NCI-H1105 (cell line): Measurements from ENCODE around the gene LRP1.
A peak's percentile ranks its signal among the peaks of the same experiment; 100 is the strongest.

Source experiments
- DNase-seq: peaks from one replicate; lab custom pipeline; 2025; lab: John Stamatoyannopoulos, UW

LRP1 gene

GRCh38 chr12:57094208-57095160 lies 33.8 kb upstream of the LRP1 start:
- no peak for DNase-seq

GRCh38 chr12:57095440-57095839 lies 32.8 kb upstream of the LRP1 start:
- DNase-seq: no peak

GRCh38 chr12:57096099-57096572 lies 32.1 kb upstream of the LRP1 start:
- DNase-seq: peak; percentile 63

DNA sequence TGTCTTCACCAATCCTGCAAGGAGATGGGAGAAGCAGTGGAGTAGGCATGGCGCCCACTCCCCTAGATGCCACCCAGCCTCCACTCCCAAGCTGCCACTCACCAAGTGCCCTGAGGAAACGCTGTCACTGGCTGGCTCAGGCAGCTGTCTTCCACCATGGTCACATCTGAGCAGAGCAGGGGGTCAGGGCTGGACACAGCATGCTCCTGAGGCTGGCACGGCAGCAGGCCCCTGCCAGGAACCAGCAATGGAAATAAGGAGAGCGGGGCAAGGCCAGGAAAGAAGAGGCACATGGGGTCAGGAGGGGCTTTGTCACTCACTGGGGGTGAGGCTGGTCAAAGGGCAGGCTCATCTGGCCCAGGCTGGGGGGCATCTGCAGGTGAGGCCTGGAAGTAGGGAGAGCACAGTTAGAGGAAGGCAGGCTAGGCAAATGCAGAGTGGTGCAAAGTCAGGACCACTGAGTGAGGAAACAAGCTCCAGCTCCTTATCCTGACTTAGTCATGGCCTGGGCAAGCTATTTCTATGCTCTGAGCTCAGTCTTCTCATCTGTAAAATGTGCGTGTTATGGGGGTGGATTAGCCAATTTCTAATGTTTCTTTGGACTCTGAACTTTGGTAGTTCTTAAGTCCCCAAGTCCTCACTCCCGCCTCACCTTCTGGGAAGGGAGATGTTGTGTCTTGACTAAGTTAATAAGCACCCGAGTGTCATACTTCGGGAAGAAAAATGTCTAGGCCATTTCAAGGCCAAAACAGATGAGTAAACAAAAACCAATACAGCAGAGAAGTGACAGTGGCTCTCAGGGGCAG lies 31.3 kb upstream of the LRP1 start:
- DNase-seq: no peak

DNA sequence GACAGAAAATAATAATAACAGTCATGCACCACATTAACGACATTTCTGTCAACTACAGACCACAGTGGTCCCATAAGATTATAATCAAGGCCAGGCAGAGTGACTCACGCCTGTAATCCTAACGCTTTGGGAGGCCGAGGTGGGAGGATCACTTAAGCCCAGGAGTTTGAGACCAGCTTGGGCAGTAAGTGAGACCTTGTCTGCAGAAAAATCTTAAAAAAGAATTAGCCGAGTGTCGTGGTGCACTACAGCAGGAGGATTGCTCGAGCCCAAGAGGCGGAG lies 30.8 kb upstream of the LRP1 start:
- DNase-seq: no peak

- no peak for DNase-seq
Measured at GRCh38 chr12:57098546-57098945, 29.7 kb upstream of the LRP1 start.

- no peak for DNase-seq
Measured at GRCh38 chr12:57099047-57099714, 29.1 kb upstream of the LRP1 start.

DNA sequence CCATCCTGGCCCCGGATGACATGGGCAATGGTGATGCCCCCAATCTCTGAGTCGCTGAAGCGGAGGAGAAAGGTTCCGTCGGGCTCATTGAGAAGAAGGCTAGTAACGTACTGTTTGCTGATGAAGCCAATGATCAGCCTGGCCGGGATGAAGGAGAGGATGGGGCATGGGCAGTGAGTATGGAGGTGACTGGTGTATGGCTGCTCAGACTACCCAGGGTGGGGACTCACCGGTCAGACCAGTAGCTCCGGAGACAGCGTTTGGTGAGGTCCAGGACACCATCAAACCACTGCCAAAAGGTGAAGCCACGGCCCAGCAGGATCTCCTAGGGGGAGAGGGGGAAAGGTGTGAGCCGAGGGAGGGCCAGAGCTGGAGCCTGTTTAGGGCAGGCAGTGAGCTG lies 28.5 kb upstream of the LRP1 start:
- no peak for DNase-seq

DNA sequence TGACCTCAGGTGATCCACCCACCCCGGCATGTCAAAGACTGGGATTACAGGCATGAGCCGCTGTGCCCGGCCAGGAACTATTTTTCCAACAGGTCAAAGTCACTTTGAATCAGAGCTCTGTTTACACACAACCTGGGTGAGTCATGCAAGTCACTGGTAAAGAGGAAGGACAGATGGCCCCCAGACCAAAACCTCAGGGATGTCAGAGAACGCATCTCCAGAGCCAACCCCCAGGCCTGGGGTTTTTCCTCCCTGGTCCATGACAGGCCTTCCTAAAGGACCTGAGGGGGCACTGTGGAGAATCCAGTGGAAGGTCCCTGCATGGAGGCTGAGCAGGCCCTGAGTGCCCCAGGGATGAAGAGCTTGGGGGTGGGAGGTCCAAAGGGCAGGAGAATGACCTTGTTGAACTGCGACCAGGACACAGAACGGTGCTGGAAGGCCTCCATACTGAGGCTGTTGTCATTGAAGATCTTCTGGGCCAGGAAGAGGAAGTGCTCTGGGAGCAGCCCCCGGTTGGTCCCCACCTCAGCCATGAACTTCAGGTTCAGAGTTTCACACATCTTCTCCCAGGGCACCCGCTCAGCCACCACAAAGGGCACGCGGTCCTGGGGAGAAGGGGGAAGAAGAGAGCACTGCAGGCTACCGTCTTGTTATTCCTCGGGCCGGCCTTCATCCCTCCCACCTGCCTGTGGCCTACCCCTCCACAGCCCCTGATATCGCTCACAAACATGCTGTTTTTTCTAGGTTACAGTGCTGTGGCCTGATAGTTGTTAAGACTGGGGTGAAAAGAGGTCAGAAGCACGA lies 26.2 kb upstream of the LRP1 start:
- no peak for DNase-seq

DNA sequence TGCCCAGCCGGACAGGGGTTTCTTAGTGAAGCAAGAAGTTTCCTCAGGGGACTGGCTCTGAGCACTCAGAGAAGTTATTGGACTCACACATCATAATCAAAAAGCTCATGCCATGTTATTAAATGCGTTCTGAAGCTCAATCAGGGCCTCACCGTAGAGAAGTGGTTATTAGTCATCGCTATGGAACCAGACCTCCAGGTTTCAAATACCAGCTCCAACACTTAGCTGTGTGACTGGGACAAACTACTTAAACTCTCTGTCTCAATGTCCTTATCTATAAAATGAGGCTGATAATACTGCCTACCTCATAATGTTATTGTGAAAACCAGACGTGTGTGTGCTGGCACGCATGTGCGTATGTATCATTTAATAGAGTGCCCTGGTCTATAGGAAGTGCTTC lies 24.4 kb upstream of the LRP1 start:
- DNase-seq: no peak

- no peak for DNase-seq
Measured at GRCh38 chr12:57104292-57104910, 23.9 kb upstream of the LRP1 start.

- no peak for DNase-seq
Measured at GRCh38 chr12:57105011-57105753, 23.1 kb upstream of the LRP1 start.

- DNase-seq: no peak
Measured at GRCh38 chr12:57106021-57106708, 22.1 kb upstream of the LRP1 start.

DNA sequence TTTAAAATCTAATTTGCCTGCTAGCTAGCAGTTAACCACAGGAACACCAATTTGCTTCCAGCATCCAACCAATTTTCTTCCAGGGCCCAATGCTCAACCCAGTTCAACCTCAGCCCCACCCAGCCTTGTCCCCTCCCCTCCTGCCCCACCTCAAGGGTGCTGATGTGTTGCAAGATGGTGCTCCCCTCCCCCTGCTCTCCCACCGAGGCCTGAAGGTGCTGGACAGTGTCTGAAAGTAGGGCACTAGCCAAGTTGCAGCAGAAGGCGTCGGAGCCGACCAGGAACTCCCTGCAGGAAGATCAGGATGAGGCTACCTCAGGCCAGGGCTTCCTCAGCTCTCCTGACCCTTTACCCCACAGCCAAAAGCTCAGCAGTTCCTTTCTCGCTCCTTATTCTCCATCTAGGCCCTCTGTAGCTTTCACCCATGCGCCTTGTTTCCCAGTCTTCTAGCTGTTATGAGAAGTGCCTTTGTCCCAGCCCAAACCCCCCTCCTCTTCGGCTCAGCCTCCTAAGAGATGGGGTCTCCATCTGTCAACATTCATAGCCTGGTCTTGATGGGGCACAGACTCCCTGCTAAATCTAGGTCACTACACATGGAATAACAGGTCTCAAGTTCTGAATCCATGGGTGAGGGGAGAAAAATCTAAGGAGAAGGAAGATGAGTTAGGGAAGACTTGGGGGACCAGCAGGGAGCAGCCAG lies 20.7 kb upstream of the LRP1 start:
- DNase-seq: no peak

- DNase-seq: no peak
Measured at GRCh38 chr12:57109207-57110103, 18.8 kb upstream of the LRP1 start.

DNA sequence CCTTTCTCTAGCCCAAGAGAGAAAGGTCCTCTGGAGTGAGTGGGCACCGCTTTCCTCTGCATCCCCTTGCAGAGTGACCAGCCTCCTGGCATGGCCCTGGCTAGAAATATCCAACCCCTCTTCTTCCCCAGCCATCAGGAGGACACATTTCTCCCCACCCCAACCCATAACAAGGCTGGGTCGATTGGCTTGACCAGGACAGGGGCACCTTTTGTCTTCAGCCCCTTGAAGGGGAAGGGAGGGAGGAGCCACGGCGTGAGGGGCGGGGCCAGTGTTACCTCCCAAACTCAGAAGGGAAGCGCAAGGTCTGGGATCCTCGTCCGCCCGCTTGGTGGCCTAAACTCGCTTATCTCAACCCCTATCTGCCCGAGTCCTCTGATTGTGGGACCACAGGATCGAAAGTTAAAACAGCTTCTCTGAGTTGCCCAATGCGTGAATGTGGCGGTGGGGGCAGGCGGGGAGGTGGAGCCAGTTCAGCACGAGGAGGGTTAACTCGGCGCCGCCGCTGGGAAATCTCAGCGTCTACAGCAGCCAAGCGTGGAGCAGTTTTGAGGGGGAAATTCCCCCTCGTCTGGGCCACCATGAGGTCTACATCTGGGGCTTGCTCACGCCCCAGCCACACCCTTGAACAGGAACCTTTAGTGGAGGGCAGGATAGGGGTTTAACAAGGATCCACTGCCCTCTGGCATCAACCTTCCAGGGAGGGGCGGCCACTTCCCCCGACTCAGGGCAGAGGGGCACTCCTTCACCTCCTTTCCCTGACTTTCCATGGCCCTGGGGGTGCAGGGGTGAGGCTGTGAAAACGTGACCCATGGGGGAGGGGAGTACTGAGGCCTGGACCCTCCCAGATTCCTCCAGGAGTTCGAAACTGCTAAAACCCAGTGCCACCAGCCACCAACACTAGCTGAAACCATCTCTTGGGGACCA lies 17.9 kb upstream of the LRP1 start:
- DNase-seq: no peak

- no peak for DNase-seq
Measured at GRCh38 chr12:57111031-57111734, 17.1 kb upstream of the LRP1 start, which contains the start of gene STAT6. TSS of gene STAT6 (minus strand) at chr12:57111362. CDS start at chr12:57108278, 3,084 bp downstream.
